NCI-H748 (cell line): ENCODE measurements around the gene COL8A1.

Experiments
- DNase-seq: peaks from one replicate; lab custom pipeline; 2025; ENCODE audit not compliant: unreplicated experiment; lab: John Stamatoyannopoulos, UW

Gene COL8A1

GRCh38 chr3:99789011-99789721 lies 150.8 kb downstream of the COL8A1 start:
- peak; percentile 37 for DNase-seq

GRCh38 chr3:99794485-99794884 lies 156.1 kb downstream of the COL8A1 start:
- DNase-seq, result no peak

- no peak for DNase-seq
Measured at GRCh38 chr3:99795573-99795972, 157.2 kb downstream of the COL8A1 start.

- DNase-seq, result no peak
Measured at GRCh38 chr3:99799422-99799821, 161.0 kb downstream of the COL8A1 start.

- no peak for DNase-seq
Measured at GRCh38 chr3:99803297-99803696, 164.9 kb downstream of the COL8A1 start.

GRCh38 chr3:99805160-99805559 lies 166.8 kb downstream of the COL8A1 start:
- DNase-seq, result no peak

- DNase-seq, result peak; percentile 40
Measured at GRCh38 chr3:99808163-99808794, 169.9 kb downstream of the COL8A1 start.

GRCh38 chr3:99809565-99809964 lies 171.2 kb downstream of the COL8A1 start:
- DNase-seq, result no peak

- no peak for DNase-seq
Measured at GRCh38 chr3:99810403-99810802, 172.0 kb downstream of the COL8A1 start.

- DNase-seq, result peak; percentile 31
Measured at GRCh38 chr3:99817047-99817436, 178.6 kb downstream of the COL8A1 start.

GRCh38 chr3:99817437-99818240 lies 179.2 kb downstream of the COL8A1 start, which contains the start of gene CMSS1:
TSS of gene CMSS1 (plus strand) at chr3:99817862.
- DNase-seq, result peak; percentile 86

GRCh38 chr3:99818818-99819217 lies 180.4 kb downstream of the COL8A1 start:
- DNase-seq, result no peak

GRCh38 chr3:99823723-99824711 lies 185.6 kb downstream of the COL8A1 start:
- DNase-seq, result no peak

- no peak for DNase-seq
Measured at GRCh38 chr3:99825004-99825640, 186.7 kb downstream of the COL8A1 start.

GRCh38 chr3:99829844-99830243 lies 191.4 kb downstream of the COL8A1 start:
- no peak for DNase-seq

GRCh38 chr3:99833617-99834205 lies 195.3 kb downstream of the COL8A1 start:
- no peak for DNase-seq

GRCh38 chr3:99834211-99834957 lies 196.0 kb downstream of the COL8A1 start:
- no peak for DNase-seq

- no peak for DNase-seq
Measured at GRCh38 chr3:99836681-99837080, 198.3 kb downstream of the COL8A1 start.

- no peak for DNase-seq
Measured at GRCh38 chr3:99837715-99838114, 199.3 kb downstream of the COL8A1 start.
